ENCODE results near the gene SESN1. TPM values are rescaled to one million over a fixed set of nuclear protein-coding genes. Genes with fewer than 3 reads are reported as not detected.
"Not testable (repeated sequence)": the region's sequence is repeated elsewhere in the genome, so short reads cannot be mapped to it uniquely, and the experiment has no call there.

Gene SESN1
- total RNA-seq, 1 experiment from 2014 or later, result 30.4 TPM

- DNase-seq (ENCODE audit: low read depth), result peak; percentile 97
Measured at GRCh38 chr6:109095036-109095834, 589 bp upstream of the SESN1 start, which contains the start of gene CEP57L1. Gene CEP57L1, plus strand, starts transcription at chr6:109095507. Its CDS starts 49,715 bp downstream, at chr6:109145222.

- DNase-seq (ENCODE audit: low read depth), result no peak
Measured at GRCh38 chr6:109093732-109094415, 772 bp downstream of the SESN1 start.

- DNase-seq (ENCODE audit: low read depth), result no peak
Measured at GRCh38 chr6:109092074-109092473, 2.6 kb downstream of the SESN1 start.

- DNase-seq (ENCODE audit: low read depth), result no peak
Measured at GRCh38 chr6:109091314-109092024, 3.2 kb downstream of the SESN1 start.

GRCh38 chr6:109088995-109089394 is 5.7 kb downstream of the SESN1 start:
- no peak for DNase-seq (ENCODE audit: low read depth)

GRCh38 chr6:109087661-109088264 is 6.9 kb downstream of the SESN1 start:
- DNase-seq (ENCODE audit: low read depth), result no peak

GRCh38 chr6:109084146-109084545 is 10.5 kb downstream of the SESN1 start:
- not testable (repeated sequence) for DNase-seq (ENCODE audit: low read depth)

GRCh38 chr6:109083657-109084056 is 11.0 kb downstream of the SESN1 start:
- no peak for DNase-seq (ENCODE audit: low read depth)

GRCh38 chr6:109082188-109082577 is 12.5 kb downstream of the SESN1 start:
- peak; percentile 52 for DNase-seq (ENCODE audit: low read depth)

- no peak for DNase-seq (ENCODE audit: low read depth)
Measured at GRCh38 chr6:109081516-109082187, 13.0 kb downstream of the SESN1 start.

GRCh38 chr6:109081026-109081425 is 13.6 kb downstream of the SESN1 start:
- DNase-seq (ENCODE audit: low read depth), result no peak

- no peak for DNase-seq (ENCODE audit: low read depth)
Measured at GRCh38 chr6:109079981-109080380, 14.7 kb downstream of the SESN1 start.

- no peak for DNase-seq (ENCODE audit: low read depth)
Measured at GRCh38 chr6:109076377-109076776, 18.3 kb downstream of the SESN1 start.

GRCh38 chr6:109075934-109076333 is 18.7 kb downstream of the SESN1 start:
- DNase-seq (ENCODE audit: low read depth), result no peak

- no peak for DNase-seq (ENCODE audit: low read depth)
Measured at GRCh38 chr6:109074133-109074415, 20.6 kb downstream of the SESN1 start.

- peak; percentile 72 for DNase-seq (ENCODE audit: low read depth)
Measured at GRCh38 chr6:109073344-109074132, 21.1 kb downstream of the SESN1 start.

GRCh38 chr6:109071125-109071917 is 23.3 kb downstream of the SESN1 start:
- no peak for DNase-seq (ENCODE audit: low read depth)

- no peak for DNase-seq (ENCODE audit: low read depth)
Measured at GRCh38 chr6:109069746-109070145, 24.9 kb downstream of the SESN1 start.

GRCh38 chr6:109062767-109063352 is 31.8 kb downstream of the SESN1 start:
- DNase-seq (ENCODE audit: low read depth), result no peak
